Fibroblast of the aortic adventitia (primary cell): ENCODE results near the gene CFAP99. TPM values are rescaled to one million over a fixed set of nuclear protein-coding genes. Genes with fewer than 3 reads are reported as not detected.

Source experiments
- DNase-seq: peaks from one replicate; pipeline ENCODE4 v3.0.0-alpha.2; 2010; ENCODE audit warnings: low read depth
- H3K4me3 ChIP-seq: 2 replicates; pipeline ENCODE4 v1.5.1; 2011; ENCODE audit warnings: low read depth, mild to moderate bottlenecking, control low read depth, low read length, moderate library complexity
- CTCF ChIP-seq: IDR thresholded peaks from 2 replicates; pipeline ENCODE4 v1.5.1; 2011; ENCODE audit warnings: mild to moderate bottlenecking, low read length, control low read depth, inconsistent platforms; ENCODE audit not compliant: insufficient read depth
- total RNA-seq: library from RNA; depleted of rRNA; stranded (reverse); fragments of >200 nt; gene quantifications from 2 replicates; pipeline ENCODE4 v1.2.3, GENCODE V29; 2012; ENCODE audit warnings: low replicate concordance

The CFAP99 gene
- not detected in 2 replicates for total RNA-seq

DNA sequence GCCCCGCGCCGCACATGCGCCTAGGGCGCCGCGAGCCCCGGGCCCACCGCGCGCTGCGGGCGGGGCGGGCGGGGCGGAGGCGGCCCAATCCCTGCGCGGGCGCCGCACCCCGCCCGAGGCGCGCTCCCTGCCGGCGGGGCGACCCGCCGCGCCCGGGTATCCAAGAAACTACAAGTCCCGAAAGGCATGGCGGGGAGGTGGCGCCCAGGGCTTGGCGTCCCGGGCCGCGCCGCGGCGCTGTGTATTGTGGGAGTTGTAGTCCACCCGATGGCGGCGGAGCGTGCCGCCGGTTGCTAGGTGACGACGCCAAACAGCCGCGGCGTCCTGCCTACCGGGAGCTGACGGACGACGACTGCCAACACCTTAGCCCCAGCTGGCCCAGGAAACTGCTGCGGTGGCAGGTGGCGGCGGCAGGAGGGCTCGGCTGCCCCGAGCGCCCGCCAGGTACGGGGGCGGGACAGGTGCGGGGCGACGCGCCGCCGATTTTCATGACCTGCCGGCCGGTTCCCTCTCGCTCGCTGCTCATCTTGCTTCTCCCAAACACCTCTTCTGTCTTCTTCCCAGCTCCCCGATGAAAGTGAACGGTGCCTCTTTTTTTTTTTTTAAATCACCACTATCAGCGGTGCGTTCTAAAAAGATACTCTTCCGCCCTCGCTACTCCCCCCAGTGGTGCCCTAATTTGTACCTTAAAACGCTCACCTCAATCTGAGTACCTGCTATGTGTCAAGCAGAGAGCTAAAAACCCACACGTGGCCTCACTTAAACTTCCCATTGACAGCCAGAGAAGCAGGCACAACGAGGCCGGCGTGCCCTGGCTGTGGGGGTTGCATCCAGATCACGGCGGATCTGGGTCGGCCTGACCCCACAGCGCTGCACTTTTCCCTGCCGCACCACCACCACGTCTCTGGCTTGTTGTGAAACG is at the start of gene CFAP99:
Gene CFAP99, plus strand, starts transcription at position 306 of the 922 bp plus-strand sequence.
- peak within 1 kb of the TSS; percentile 76 for H3K4me3 ChIP-seq
- no peak for TF ChIP-seq CTCF
- peak; percentile 91 for DNase-seq

- no peak for DNase-seq
- no peak overlapping the region for H3K4me3 ChIP-seq
- TF ChIP-seq CTCF, result no peak
Observed at GRCh38 chr4:2370597-2371320, 48.0 kb upstream of the CFAP99 start.

GRCh38 chr4:2371765-2372487 is 46.8 kb upstream of the CFAP99 start:
- DNase-seq, result no peak
- no peak for TF ChIP-seq CTCF
- H3K4me3 ChIP-seq, result no peak overlapping the region

- DNase-seq, result no peak
- no peak for TF ChIP-seq CTCF
- no peak overlapping the region for H3K4me3 ChIP-seq
Observed at GRCh38 chr4:2372488-2373030, 46.2 kb upstream of the CFAP99 start.

DNA sequence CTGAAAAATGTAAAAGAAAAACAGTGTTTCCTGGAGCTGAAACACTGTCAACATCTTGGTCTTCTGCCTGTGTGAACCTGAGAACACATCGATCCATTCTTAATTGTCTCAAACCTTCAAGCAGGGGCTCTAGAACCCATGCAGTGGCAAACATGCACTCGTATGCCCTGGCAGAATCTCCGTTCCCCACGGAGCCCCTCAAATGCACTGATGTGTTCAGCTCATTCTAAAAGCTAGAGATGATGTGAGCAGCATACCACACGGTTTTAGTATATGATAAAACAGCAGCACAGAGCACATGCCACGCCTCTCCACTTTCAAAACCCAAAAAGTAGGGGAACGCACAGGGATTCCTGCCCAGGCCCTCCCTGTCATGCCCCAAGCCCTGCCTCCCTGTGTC is 45.2 kb upstream of the CFAP99 start:
- TF ChIP-seq CTCF, result no peak
- H3K4me3 ChIP-seq, result no peak overlapping the region
- no peak for DNase-seq

GRCh38 chr4:2375427-2375826 is 43.3 kb upstream of the CFAP99 start:
- no peak for TF ChIP-seq CTCF
- DNase-seq, result no peak
- no peak overlapping the region for H3K4me3 ChIP-seq
